ENCODE measurements around the gene CALCOCO1.
"Not testable (repeated sequence)": the region's sequence is repeated elsewhere in the genome, so short reads cannot be mapped to it uniquely, and the experiment has no call there.

Gene CALCOCO1

DNA sequence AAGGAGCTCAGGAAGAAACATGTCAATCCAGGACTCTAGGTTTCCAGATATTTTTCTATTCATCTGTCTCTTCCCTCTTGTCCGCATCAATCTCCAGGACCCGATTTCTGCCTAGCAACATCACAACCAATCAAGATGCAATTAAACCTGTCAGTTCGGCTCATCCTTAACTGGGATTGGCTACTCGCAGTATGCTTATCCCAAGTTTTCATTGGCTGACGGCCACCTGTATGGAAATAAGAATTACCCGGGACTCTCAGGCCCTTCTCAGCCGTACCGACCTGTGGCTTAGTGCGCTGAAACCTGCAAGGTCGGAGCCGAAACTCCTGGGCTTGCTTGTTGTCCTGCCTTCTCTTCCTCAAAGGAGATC is 31.0 kb downstream of the CALCOCO1 start:
- no peak for DNase-seq

DNA sequence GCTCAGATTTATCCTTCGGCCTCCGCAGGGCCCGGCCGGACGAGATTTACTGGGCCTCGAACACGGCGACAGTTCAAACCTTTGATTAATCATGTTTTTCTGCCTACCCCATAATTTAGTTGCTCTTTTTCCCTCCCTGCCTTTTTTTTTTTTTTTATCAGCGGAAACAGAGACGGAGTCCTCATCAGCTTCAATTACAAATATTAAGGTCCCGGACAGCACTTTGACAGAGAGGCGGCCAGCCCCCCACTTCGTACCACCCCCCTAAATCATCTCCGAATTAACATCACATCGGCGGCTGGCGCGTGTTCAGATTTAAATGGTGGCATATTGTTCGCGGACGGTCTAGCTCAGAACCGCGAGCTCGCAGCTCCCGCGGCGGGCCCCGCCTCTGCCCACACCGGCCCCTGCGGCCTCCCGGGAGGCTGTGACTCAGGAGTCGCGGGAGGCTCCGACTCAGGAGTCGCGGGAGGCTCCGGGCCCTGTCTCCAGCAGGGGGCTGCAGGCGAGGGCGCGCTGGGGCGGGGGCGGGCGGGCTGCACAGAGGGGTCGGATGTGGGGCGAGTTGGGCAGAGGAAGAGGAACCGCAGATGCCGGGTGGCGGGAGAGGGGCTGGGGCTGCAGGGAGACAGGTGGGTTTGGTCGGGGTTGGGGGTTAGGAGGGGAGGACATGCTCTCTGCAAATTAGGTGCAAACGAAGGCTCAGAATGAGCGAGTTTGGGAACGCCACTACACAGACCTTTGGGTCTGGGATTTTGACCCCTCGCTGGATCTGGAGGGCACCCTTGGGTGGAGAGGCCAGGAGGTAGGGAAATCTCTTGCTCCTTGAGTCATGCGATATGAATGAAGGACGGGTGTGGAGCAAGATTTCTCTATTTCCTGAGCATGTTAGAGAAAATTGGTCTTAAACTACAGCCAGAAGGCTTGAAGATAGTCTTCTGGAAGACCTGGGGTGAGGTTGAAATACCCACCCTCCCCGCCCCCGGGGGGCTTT is 31.8 kb downstream of the CALCOCO1 start:
- DNase-seq, result peak; percentile 35

DNA sequence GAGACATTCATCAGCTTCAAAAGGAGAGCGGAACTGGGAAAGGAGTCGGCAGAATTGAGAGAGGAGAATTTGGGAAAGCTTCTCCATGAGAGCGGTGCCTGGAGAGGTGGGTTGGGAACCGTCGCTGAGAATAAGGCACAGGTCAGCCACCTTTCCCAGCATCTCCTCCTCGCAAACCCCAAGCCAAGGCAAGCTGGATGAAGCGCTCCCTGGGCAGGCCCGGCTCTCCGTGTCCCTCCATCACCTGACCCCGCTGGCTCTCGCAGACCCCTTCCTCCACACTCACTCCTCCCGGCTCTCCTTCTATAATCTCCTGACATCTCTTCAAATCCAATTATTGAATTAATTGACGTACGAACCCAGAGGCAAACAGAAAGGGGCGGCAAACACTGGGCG is 32.5 kb downstream of the CALCOCO1 start:
- DNase-seq, result no peak

DNA sequence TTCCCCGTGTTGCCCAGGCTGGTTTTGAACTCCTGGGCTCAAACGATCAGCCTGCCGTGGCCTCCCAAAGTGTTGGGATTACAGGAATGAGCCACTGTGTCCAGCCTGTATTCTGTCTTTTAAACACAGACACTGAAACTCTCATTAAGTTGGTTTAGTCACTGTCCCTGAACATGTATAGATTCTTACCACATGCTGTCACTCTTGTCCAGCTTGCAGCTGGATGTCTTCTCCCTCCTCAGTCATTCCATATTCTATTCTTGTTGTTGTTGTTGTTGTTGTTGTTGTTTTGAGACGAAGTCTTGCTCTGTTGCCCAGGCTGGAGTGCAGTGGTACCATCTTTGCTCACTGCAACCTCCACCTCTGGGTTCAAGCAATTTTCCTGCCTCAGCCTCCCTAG is 39.1 kb downstream of the CALCOCO1 start:
- DNase-seq, result no peak

DNA sequence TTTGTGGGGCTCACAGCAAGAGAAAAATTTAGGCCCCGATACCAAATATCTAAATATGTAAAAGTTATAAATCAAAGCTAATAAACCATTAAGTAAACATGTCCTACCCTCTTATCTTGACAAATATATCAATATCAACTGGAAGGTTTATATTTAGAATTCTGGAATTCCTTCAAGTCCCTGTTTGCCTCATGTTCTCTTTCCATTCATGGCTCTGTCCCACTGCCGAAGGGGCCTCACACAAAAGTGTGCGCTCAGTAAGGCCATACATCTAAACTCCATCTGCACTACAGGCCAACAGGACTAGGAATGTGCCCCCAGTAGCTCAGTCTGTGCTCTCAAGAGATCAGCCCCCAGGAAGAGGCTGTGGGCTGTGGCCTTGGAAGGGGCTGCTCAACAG is 40.8 kb downstream of the CALCOCO1 start:
- DNase-seq, result no peak

DNA sequence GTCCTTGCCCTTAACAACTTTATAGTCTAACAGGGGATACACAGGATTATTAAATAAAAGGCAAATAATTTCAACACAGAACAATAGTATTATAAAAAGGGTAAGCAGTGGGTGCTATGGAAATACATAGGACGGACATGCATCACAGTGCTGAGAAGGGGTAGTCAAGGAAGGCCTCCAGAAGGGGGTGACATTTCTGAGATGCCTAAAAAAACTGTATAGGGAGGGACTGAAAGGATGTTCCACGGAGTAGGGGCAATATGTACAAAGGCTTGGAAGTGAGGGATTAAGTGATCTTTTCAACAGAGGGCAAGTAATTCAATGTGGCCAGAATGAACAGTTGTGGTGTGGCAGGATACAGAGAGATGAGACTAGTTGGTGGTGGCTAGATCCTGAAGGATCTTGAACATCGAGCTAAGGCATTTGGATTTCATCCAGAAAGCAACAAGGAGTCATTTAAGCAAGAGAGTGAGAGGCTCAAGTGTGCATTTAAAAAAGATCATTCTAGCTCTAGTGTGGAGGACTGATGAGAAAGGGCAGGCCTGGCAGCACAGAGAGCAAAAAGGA is 42.5 kb downstream of the CALCOCO1 start:
- no peak for DNase-seq

DNA sequence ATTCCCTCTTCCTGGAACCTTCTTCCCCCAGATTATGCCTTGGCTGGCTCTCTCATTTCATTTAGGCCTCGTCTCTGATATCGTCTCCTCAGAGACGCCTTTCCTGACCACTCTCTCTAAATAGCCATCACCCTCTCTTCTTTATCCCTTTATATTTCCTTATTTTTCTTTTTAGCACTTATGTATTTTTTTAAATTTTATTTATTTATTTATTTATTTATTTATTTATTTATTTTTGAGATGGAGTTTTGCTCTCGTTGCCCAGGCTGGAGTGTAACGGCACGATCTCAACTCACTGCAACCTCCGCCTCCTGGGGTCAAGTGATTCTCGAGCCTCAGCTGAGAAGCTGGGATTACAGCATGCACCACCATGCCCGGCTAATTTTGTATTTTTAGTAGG is 43.3 kb downstream of the CALCOCO1 start:
- DNase-seq, result no peak

DNA sequence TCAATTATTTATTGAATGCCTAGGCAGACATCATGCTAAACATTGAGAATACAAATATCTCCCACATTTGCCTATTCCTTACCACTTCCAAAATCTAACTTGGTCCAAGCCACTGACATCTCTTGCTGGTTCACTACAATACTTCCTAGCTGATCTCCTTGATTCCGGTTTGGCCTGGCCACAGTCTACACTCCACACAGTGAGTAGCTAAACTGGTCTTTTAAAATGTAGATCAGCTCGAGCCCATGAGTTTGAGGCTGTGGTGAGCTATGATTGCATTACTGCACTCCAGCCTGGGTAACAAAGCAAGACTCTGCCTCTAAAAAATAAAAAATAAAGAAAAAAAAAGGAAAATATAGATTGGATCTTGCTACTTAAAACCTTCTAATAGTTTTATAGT is 43.8 kb downstream of the CALCOCO1 start:
- no peak for DNase-seq

DNA sequence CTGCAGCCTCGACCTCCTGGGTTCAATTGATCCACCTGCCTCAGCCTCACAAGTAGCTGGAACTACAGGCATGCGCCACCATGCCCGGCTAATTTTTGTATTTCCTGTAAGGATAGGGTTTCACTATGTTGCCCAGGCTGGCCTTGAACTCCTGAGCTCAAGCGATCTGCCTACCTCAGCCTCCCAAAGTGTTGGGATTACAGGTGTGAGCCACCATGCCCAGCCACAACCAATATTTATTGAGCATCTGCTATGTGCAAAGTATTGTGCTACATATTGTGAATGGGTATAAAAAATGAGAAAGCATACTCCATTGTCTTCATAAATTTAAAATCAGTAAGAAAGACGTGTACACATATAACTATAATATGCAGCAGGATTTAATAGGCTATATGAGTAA is 47.2 kb downstream of the CALCOCO1 start:
- not testable (repeated sequence) for DNase-seq

DNA sequence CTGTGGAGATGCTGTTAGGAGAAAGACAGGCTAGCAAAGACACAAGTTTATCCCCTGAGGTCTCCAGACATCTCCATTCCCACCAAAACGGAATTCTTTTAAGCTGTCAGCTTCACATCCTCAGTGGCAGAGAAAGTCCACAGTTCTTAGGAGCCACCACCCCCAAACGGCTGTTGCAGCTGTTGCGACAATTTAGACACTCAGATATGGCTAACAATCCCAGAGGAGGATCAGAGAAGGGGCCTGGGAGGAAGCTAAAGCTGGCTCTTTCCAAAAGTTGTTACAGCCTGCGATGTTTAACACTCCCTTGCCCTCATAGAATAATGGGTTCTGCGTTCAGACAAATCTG is 49.5 kb downstream of the CALCOCO1 start:
- DNase-seq, result no peak

DNA sequence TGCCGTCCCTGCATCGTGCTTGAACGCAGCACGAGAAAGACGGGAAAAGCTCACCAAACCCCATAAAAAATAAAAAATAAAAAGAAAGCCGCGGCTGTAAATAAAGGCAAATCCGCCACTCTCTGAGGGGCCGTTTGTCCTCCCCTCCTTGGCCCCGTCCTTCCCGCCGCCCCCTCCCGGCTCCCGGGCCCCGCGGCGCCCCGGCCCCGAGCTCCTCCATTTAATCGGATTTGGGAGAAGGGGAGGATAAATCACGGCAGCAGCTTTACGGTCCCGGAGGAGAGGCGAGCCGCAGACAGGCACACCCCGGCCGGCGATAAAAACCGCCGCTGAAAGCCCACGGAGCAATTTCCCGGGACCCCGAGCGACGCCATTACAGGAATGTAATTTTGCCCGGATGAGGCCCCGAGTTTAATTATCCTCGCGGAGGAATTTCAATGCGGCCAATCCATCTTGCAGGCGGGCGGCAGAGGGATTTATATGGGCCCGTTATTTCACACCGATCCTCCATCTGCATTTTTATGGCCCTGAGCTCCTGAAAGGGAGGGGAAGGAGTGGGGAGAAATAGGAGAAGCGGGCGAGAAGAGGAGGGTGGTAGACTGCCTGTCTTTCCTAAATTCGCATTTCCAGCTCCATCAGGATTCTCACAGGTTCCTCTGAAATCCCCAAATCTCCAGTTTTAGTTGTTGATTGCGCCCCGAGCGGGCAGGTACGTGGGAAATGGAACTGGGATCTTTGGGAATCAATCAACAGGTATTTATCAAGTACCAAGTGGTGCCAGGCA is 50.0 kb downstream of the CALCOCO1 start:
- no peak for DNase-seq

DNA sequence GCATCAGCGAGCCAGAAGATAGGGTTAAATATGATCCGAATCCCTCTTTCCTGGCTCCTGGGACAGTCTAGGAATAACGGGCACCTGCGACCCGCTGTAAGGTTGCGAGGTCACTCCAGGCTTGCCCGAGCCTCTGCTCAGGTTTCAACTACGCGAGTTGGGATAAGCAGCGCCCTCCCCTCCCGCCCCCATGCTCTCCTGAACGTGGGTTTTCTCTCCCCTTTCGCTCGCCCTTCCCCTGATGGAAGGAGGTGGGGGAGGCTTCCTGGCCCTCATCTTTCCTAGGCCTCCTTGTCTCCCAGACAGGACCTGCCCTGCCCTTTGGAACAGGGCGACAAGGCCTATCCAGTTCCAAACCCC is 50.6 kb downstream of the CALCOCO1 start:
- DNase-seq, result no peak

DNA sequence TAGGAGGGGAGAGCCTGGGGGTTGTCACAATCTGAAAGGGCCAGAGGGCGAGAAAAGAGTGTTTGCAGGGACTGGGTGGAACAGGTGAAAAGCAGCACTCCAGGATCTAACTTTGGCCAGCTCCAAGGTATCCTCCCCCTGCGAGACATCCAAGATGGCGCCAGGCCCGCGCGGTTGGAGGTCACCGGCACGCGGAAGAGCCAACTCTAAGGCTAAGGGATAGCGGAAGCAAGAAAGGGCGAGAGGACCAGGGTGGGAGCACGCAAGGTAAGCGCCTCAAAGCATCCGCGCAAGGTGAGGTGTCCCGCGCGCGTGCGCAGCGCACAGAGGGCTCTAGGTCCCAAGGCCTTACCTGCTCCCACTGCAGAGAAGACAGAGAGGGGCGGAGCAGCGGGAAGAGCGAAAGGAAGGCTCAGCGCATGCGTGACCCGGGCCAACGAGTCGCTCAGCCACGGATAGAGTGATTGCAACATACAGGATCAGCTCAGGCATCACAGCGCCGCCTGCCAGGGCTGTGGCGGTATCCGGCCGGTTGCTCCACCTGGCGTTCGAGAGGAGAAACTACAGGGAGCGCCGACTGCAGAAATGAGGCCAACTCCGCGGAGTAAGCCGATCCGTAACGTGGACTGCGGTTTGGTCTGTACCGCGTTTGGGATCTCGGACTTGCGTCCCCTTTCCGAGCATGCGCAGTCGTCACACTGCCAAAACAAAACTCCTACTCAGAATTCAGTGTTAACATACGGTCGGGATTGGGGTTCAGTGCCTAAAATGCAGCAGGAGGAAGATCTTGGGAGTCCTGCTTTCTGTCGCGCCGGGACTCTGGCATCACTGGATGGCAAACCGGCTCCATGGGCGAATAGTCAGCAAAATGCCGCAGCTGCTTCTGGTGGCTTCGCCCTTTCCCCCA is 51.3 kb downstream of the CALCOCO1 start, which contains the start of gene ATP5MC2:
ATP5MC2 (minus strand) TSS at position 383 of the 907 bp plus-strand sequence. CDS start 3,469 bp downstream, outside the sequence.
- DNase-seq, result peak; percentile 95

DNA sequence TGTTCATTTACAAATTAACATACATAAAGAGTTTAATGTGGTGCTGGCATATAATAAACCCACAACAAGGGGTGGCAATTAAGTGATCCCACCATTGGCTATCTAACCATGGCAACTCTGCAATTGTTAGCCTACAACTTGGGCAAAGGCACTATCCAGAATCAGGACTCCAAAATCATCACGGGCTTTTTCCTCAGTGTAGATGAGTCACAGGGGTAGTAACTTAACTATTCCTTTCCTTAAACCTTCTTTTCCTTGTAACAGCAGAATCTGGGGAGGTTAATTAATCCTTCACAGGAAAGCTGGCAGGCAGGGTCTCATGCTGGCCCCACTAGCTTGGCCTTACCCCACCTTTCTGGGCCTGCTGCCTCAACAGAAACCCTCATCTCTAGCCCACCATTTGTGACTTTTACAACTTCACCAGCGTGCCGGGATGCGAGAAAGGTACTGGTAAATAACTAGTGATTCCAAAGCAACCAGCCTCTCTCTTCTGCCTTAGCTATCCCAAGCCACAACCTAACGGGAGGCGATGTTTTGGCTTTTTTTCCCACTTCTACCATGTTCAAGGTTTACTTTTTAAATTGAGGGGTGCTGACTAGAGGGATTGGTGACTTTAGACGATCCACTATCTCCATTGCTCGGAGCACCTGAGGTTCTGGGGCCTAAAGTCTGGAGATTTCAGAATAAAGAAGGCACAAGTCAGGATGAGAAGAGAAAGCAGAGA is 52.1 kb downstream of the CALCOCO1 start:
- no peak for DNase-seq

DNA sequence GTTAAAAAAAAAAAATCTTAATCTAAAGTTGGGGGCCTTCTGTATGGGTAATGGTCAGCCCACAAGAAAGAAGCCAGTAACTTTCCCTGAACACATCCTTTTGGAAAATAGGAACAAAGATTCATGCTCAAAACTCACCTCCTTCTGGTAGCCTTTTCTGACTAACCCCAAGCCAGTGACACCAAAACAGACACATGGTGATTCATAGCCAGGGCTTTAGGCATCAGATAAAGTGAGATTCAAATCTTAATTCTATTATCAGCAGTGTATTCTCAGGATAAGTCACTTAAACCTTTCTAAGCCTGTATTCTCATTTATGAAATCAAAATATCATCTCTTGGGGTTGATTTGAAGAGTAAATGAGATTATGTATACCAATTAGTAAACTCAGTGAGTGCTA is 56.3 kb downstream of the CALCOCO1 start:
- DNase-seq, result no peak

DNA sequence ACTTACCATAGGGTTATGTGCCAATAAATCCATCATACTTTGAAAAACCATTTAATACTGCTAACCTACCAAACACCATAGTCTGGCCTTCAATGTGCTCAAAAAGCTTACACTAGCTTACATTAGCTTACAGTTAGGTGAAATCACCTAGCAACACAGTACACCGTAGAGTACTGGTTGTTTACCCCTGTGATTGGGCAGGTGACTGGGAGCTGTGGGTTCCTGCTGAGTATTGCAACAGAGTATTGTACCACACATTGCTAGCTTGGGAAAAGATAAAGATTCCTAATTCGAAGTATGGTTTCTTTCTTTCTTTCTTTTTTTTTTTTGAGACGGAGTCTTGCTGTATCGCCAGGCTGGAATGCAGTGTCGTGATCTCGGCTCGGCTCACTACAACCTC is 56.9 kb downstream of the CALCOCO1 start:
- DNase-seq, result no peak

DNA sequence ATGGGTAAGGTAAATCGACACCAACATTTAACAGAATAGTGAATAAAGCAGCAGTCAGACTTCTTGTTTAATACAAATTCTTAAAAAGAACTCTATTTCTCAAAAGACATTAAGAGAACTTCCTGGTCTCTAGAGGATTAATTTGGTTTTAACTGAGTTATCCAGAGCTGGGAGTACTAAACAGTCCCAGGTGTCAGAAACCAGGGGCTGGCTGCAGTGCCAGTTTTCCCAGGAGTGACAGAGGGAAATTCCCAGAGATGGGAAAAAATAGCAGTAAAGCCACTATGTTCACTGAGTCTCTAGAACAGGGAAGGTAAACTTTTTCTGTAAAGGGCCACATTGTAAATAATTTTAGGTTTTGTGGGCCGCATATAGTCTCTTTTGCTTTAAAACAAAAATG is 60.2 kb downstream of the CALCOCO1 start:
- DNase-seq, result no peak

DNA sequence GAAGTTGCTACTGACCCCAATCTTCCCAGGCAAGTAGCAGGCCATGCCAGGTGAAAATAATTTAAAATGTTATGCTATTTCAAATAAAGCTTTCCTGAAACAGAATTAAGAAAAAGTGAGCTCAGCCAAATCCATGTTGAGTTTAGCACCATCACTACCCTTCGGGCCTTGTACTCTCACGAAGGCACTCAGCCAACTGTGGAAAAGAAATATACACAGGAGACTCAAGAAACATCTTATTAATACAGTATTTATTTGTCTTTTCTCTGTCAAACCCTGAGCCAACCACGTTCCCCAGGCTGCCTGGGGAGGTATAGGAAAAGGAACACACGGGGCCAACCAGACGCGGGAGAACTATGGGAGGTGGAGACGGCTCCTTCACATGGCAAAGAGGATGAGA is 62.3 kb downstream of the CALCOCO1 start:
- DNase-seq, result no peak

DNA sequence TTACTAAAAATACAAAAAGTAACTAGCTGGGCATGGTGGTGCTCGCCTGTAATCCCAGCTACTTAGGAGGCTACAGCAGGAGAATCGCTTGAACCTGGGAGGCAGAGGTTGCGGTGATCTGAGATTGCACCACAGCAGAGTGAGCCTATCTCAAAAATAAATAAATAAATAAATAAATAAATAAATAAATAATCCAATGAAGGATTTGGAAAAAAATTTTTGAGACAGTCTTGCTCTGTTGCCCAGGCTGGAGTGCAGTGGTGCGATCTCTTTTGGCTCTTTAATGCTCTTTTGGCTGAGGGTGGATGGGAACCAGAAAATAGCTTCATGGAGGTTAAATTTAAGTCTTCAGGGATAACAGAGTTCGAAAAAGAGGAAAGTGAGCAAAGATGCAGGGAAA is 63.1 kb downstream of the CALCOCO1 start:
- DNase-seq, result no peak

DNA sequence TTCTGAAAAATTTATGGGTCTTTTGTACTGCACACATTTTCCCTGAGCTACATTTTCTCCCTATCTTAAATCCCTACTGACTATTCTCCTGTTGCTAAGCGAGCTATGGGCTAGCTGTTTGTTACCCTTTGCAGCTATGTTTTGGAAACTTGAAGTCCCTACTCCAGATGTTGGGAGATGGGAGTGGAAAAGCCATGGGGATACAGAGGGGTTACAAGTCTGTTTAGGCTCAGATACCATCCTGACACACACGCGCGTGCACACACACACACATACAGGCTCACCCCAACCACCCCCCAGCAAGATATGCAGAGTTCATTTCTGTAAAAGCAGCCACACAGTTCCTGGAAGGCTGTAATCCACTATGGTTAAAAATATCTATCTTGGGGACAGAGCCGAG is 67.2 kb downstream of the CALCOCO1 start:
- DNase-seq, result no peak

DNA sequence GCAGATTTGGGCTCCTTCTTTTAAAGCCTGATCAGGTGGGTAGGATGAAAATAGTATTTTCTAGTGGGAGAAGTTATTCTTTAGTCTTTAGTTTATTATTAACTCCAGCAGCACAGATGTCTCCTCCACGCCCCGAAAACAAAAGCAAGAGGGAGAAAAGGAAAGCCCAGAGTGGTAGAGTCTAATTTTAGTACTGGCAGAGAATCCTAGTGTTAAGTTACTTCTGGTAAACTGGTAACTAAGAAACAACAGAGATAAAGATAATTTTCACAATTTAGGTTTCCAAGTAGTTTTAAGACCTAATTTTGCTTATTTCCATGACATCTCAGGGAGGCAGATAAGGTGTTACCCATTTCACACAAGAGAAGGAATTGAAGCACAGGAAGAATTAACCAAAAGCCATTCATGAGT is 67.7 kb downstream of the CALCOCO1 start:
- DNase-seq, result no peak

DNA sequence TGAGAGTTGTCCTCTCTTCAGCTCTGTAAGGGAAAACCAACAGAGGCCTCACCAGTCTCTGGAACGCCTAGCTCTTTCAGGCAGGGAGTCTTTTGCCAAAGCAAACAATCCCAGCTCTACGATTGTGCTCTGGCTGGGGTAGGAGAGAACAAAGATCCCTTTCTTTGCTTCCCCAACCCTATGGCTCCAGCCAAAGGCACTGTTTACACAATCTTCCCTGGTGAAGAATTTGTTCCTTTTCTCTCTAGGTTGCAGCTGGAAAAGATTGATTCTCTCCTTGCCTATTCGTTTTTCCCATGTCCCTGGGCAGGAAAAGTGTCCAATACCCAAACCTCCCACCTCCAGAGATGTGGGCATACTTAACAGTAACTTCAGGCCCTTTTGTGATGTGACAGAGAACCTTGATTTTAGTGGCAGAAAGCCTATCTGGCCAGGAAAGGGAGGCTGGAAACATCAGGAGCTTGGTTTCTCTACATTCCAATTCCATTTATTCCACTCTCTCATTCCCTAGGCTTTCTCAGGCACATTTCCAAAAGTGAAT is 68.2 kb downstream of the CALCOCO1 start:
- no peak for DNase-seq
